Measurements from ENCODE around the gene NFATC1.

The NFATC1 gene

GRCh38 chr18:79402977-79403722, 7.4 kb downstream of the NFATC1 start:
- H3K36me3 ChIP-seq (ENCODE audit: control insufficient read depth, insufficient read depth, low read length), result no peaks in the 10 kb centered on the region
- H3K4me3 ChIP-seq (ENCODE audit: low read depth, low read length), result no peak overlapping the region
- H3K9ac ChIP-seq (ENCODE audit: low read depth, low read length), result no peak overlapping the region
- peaks cover 13% of the 10 kb centered on the region for H3K27me3 ChIP-seq (ENCODE audit: control insufficient read depth, insufficient read depth, low read length)
- no peaks in the 10 kb centered on the region for H3K4me1 ChIP-seq (ENCODE audit: control insufficient read depth, insufficient read depth, low read length)
- no peaks in the 10 kb centered on the region for H3K9me3 ChIP-seq (ENCODE audit: control insufficient read depth, insufficient read depth, low read length)

GRCh38 chr18:79403723-79404566, 8.2 kb downstream of the NFATC1 start:
- Histone ChIP-seq H3K9me3 (ENCODE audit: control insufficient read depth, insufficient read depth, low read length) (no peaks in the 10 kb centered on the region), H3K36me3 (ENCODE audit: control insufficient read depth, insufficient read depth, low read length) (no peaks in the 10 kb centered on the region), H3K4me3 (ENCODE audit: low read depth, low read length) (no peak overlapping the region), H3K4me1 (ENCODE audit: control insufficient read depth, insufficient read depth, low read length) (no peaks in the 10 kb centered on the region), H3K27me3 (ENCODE audit: control insufficient read depth, insufficient read depth, low read length) (peaks cover 5% of the 10 kb centered on the region), H3K9ac (ENCODE audit: low read depth, low read length) (no peak overlapping the region)

GRCh38 chr18:79404567-79404910, 8.8 kb downstream of the NFATC1 start:
- Histone ChIP-seq H3K4me1 (ENCODE audit: control insufficient read depth, insufficient read depth, low read length) (no peaks in the 10 kb centered on the region), H3K4me3 (ENCODE audit: low read depth, low read length) (no peak overlapping the region), H3K9ac (ENCODE audit: low read depth, low read length) (no peak overlapping the region), H3K9me3 (ENCODE audit: control insufficient read depth, insufficient read depth, low read length) (no peaks in the 10 kb centered on the region), H3K27me3 (ENCODE audit: control insufficient read depth, insufficient read depth, low read length) (no peaks in the 10 kb centered on the region), H3K36me3 (ENCODE audit: control insufficient read depth, insufficient read depth, low read length) (no peaks in the 10 kb centered on the region)

- Histone ChIP-seq H3K27me3 (ENCODE audit: control insufficient read depth, insufficient read depth, low read length) (no peaks in the 10 kb centered on the region), H3K36me3 (ENCODE audit: control insufficient read depth, insufficient read depth, low read length) (no peaks in the 10 kb centered on the region), H3K9ac (ENCODE audit: low read depth, low read length) (no peak overlapping the region), H3K4me1 (ENCODE audit: control insufficient read depth, insufficient read depth, low read length) (no peaks in the 10 kb centered on the region), H3K9me3 (ENCODE audit: control insufficient read depth, insufficient read depth, low read length) (no peaks in the 10 kb centered on the region), H3K4me3 (ENCODE audit: low read depth, low read length) (no peak overlapping the region)
Observed at GRCh38 chr18:79405019-79405780, 9.5 kb downstream of the NFATC1 start.

- Histone ChIP-seq H3K9me3 (ENCODE audit: control insufficient read depth, insufficient read depth, low read length) (no peaks in the 10 kb centered on the region), H3K27me3 (ENCODE audit: control insufficient read depth, insufficient read depth, low read length) (no peaks in the 10 kb centered on the region), H3K36me3 (ENCODE audit: control insufficient read depth, insufficient read depth, low read length) (peaks cover 3% of the 10 kb centered on the region), H3K9ac (ENCODE audit: low read depth, low read length) (no peak overlapping the region), H3K4me3 (ENCODE audit: low read depth, low read length) (no peak overlapping the region), H3K4me1 (ENCODE audit: control insufficient read depth, insufficient read depth, low read length) (no peaks in the 10 kb centered on the region)
Observed at GRCh38 chr18:79405781-79406575, 10.2 kb downstream of the NFATC1 start.

GRCh38 chr18:79406708-79407107, 11.0 kb downstream of the NFATC1 start:
- Histone ChIP-seq H3K9ac (ENCODE audit: low read depth, low read length) (no peak overlapping the region), H3K27me3 (ENCODE audit: control insufficient read depth, insufficient read depth, low read length) (no peaks in the 10 kb centered on the region), H3K4me1 (ENCODE audit: control insufficient read depth, insufficient read depth, low read length) (no peaks in the 10 kb centered on the region), H3K36me3 (ENCODE audit: control insufficient read depth, insufficient read depth, low read length) (peaks cover 5% of the 10 kb centered on the region), H3K9me3 (ENCODE audit: control insufficient read depth, insufficient read depth, low read length) (no peaks in the 10 kb centered on the region), H3K4me3 (ENCODE audit: low read depth, low read length) (no peak overlapping the region)

- H3K9ac ChIP-seq (ENCODE audit: low read depth, low read length), result no peak overlapping the region
- H3K9me3 ChIP-seq (ENCODE audit: control insufficient read depth, insufficient read depth, low read length), result no peaks in the 10 kb centered on the region
- no peak overlapping the region for H3K4me3 ChIP-seq (ENCODE audit: low read depth, low read length)
- no peaks in the 10 kb centered on the region for H3K4me1 ChIP-seq (ENCODE audit: control insufficient read depth, insufficient read depth, low read length)
- H3K27me3 ChIP-seq (ENCODE audit: control insufficient read depth, insufficient read depth, low read length), result no peaks in the 10 kb centered on the region
- H3K36me3 ChIP-seq (ENCODE audit: control insufficient read depth, insufficient read depth, low read length), result peaks cover 5% of the 10 kb centered on the region
Observed at GRCh38 chr18:79409313-79409712, 13.6 kb downstream of the NFATC1 start.

GRCh38 chr18:79410171-79410641, 14.5 kb downstream of the NFATC1 start:
- Histone ChIP-seq H3K4me1 (ENCODE audit: control insufficient read depth, insufficient read depth, low read length) (no peaks in the 10 kb centered on the region), H3K9me3 (ENCODE audit: control insufficient read depth, insufficient read depth, low read length) (no peaks in the 10 kb centered on the region), H3K27me3 (ENCODE audit: control insufficient read depth, insufficient read depth, low read length) (no peaks in the 10 kb centered on the region), H3K9ac (ENCODE audit: low read depth, low read length) (no peak overlapping the region), H3K36me3 (ENCODE audit: control insufficient read depth, insufficient read depth, low read length) (peaks cover 5% of the 10 kb centered on the region), H3K4me3 (ENCODE audit: low read depth, low read length) (no peak overlapping the region)

GRCh38 chr18:79410731-79411613, 15.2 kb downstream of the NFATC1 start:
- Histone ChIP-seq H3K9ac (ENCODE audit: low read depth, low read length) (no peak overlapping the region), H3K27me3 (ENCODE audit: control insufficient read depth, insufficient read depth, low read length) (no peaks in the 10 kb centered on the region), H3K4me3 (ENCODE audit: low read depth, low read length) (no peak overlapping the region), H3K9me3 (ENCODE audit: control insufficient read depth, insufficient read depth, low read length) (no peaks in the 10 kb centered on the region), H3K4me1 (ENCODE audit: control insufficient read depth, insufficient read depth, low read length) (no peaks in the 10 kb centered on the region), H3K36me3 (ENCODE audit: control insufficient read depth, insufficient read depth, low read length) (peaks cover 5% of the 10 kb centered on the region)

GRCh38 chr18:79411614-79412526, 16.1 kb downstream of the NFATC1 start:
- no peaks in the 10 kb centered on the region for H3K4me1 ChIP-seq (ENCODE audit: control insufficient read depth, insufficient read depth, low read length)

More at GRCh38 chr18:79411614-79412526, 16.1 kb downstream of the NFATC1 start:
- Histone ChIP-seq H3K27me3 (ENCODE audit: control insufficient read depth, insufficient read depth, low read length) (no peaks in the 10 kb centered on the region), H3K9me3 (ENCODE audit: control insufficient read depth, insufficient read depth, low read length) (no peaks in the 10 kb centered on the region), H3K4me3 (ENCODE audit: low read depth, low read length) (no peak overlapping the region), H3K9ac (ENCODE audit: low read depth, low read length) (no peak overlapping the region), H3K36me3 (ENCODE audit: control insufficient read depth, insufficient read depth, low read length) (peaks cover 5% of the 10 kb centered on the region)

Measured in iPS-15b (cell line).